Body of pancreas (tissue), 4 donors: Measurements from ENCODE around the gene DCAKD. TPM values are rescaled to one million over a fixed set of nuclear protein-coding genes. Genes with fewer than 3 reads are reported as not detected.

Source experiments
- ATAC-seq: fragments of 150-250 bp; one replicate; pipeline ENCODE4 v1.9.1; 2016
- DNase-seq, 4 donors: peaks; one replicate each; pipeline ENCODE4 v3.0.0-alpha.2; 2019
- H3K27ac ChIP-seq, 4 donors: fragments of 200-600 bp; sonication (generic); 1 replicate in 3 of 4; 2 replicates in 1 of 4; pipeline versions ENCODE4 v1.5.1 to v1.6.1; 2016 to 2019; ENCODE audit warnings: mild to moderate bottlenecking in 1 of 4, mixed read lengths in 1 of 4, moderate library complexity in 1 of 4
- H3K27me3 ChIP-seq, 2 donors: fragments of 200-600 bp; sonication (generic); one replicate each; pipeline ENCODE4 v1.6.0; 2016; ENCODE audit warnings: mild to moderate bottlenecking in 1 of 2
- H3K36me3 ChIP-seq, 2 donors: fragments of 200-600 bp; sonication (generic); replicated peaks in 1 of 2; 2 replicates each; pipeline ENCODE4 v1.5.1; 2016; ENCODE audit warnings: low read depth in 2 of 2; ENCODE audit not compliant: insufficient read depth in 1 of 2
- H3K4me1 ChIP-seq: fragments of 200-600 bp; sonication (generic); one replicate; pipeline ENCODE4 v1.6.0; 2016
- H3K4me3 ChIP-seq, 2 donors: fragments of 200-600 bp; sonication (generic); 1 replicate in 1 of 2; 2 replicates in 1 of 2; pipeline ENCODE4 v1.5.1; 2016 to 2019
- H3K9me3 ChIP-seq, 3 donors: fragments of 200-600 bp; sonication (generic); 1 replicate in 2 of 3; 2 replicates in 1 of 3; pipeline ENCODE4 v1.5.1; 2016
- POLR2A ChIP-seq, 3 donors: fragments of 450-650 bp; IDR thresholded peaks; one replicate each; pipeline ENCODE4 v1.6.1; 2016; ENCODE audit warnings: antibody characterized with exemption in 3 of 3, mild to moderate bottlenecking in 2 of 3
- WGBS, 2 donors: methylation state at CpG; one replicate each; pipeline ENCODE4 v1.1.5; 2017; 5-methylcytosine and 5-hydroxymethylcytosine counted together
- intact Hi-C: fragments of 100-400 bp; cut with DNase I; formaldehyde crosslinking; loops from one replicate; pipeline ENCODE4 v1.15.1; 2023
- total RNA-seq, 2 donors: library from RNA; depleted of rRNA; stranded (reverse); fragments of >200 nt; gene quantifications; one replicate each; pipeline ENCODE4 v1.1.0, GENCODE V29; 2016
- TF ChIP-seq, protein P1 (sequence below), 7 experiments: fragments of 450-650 bp in 4 of 7; fragments of 200-600 bp in 3 of 7; sonication (generic) in 3 of 7; IDR thresholded peaks; one replicate each; pipeline ENCODE4 v1.5.1; 2016 to 2019; ENCODE audit warnings: antibody characterized with exemption in 7 of 7

Gene DCAKD
- total RNA-seq, 2 donors from 2014 or later: 19.8 to 20.8 TPM

DNA sequence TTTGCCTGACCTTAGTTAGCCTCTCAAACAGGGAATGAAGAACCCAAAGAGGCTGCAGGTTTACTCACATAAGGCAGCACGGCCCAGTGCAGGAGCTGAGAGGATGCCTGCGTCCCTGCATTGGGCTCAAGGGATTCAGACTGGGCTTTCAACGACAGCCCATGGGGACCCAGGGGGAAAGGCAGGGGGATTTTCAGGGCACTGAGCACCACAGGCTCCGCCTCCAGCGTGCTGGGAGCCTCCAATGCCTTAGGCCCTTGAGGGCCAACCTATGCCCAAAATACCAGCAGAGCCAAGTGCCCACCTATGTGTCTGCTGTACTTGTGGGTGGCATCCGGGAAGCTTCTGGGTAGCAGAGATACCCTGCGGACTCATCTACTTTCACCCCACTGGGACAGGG, 22.3 kb downstream of the DCAKD start:
- Histone ChIP-seq H3K36me3 (peaks cover 0 to 4% of the 10 kb centered on the region in 2 donors), H3K9me3 (no peaks in the 10 kb centered on the region), H3K4me3 (no peak overlapping the region), H3K27ac (no peak overlapping the region), H3K27me3 (no peaks in the 10 kb centered on the region), H3K4me1 (no peaks in the 10 kb centered on the region)
- ATAC-seq (no peak), DNase-seq (no peak)
- WGBS, 2 donors: 69 to 93% methylated on average over 3 to 7 of the region's 7 CpGs
- intact Hi-C loops: loop anchor here (10.0 kb wide), 1 partner anchor 254 kb away; no protein-coding TSS in a partner anchor
- TF ChIP-seq, protein P1, sequence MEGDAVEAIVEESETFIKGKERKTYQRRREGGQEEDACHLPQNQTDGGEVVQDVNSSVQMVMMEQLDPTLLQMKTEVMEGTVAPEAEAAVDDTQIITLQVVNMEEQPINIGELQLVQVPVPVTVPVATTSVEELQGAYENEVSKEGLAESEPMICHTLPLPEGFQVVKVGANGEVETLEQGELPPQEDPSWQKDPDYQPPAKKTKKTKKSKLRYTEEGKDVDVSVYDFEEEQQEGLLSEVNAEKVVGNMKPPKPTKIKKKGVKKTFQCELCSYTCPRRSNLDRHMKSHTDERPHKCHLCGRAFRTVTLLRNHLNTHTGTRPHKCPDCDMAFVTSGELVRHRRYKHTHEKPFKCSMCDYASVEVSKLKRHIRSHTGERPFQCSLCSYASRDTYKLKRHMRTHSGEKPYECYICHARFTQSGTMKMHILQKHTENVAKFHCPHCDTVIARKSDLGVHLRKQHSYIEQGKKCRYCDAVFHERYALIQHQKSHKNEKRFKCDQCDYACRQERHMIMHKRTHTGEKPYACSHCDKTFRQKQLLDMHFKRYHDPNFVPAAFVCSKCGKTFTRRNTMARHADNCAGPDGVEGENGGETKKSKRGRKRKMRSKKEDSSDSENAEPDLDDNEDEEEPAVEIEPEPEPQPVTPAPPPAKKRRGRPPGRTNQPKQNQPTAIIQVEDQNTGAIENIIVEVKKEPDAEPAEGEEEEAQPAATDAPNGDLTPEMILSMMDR (IDR thresholded peaks at IDR 0.05): no peak
- no peak for TF ChIP-seq POLR2A (IDR thresholded peaks at IDR 0.05)

DNA sequence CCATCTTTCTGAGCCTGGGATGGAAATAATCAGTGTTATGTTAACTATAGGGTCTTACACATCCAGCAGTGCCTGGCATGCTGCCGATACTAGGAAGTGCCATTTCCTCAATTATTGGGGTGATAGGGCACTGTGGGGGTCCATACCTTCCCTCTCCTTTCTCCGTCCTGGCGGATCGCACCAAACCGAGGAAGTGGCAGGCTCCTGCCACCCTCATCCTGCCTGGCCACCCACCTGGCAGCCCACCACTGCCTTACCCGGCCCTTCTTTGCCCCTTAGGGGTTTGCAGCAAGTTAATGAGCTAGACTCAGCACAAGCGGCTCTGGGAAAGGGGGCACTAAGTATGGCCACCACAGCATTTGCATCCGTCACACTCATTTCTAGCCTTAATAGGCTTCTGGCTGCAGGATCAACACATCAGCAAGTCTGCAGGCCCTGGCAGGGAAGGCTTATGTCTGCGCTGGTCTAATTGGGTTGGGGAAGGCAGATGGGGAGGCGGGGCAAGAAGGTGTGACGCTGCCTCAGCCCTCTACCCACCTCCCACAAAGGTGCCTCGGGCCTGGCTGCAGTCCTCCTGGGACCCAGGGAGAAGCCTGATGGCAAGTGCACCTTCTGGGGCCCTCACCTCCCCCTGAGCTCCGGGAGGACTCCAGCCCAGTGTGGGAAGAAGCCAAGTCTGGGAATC, 28.6 kb downstream of the DCAKD start:
- intact Hi-C loops: loop anchor here (10.0 kb wide), 1 partner anchor 248 kb away; no protein-coding TSS in a partner anchor
- DNase-seq: no peak
- WGBS, 2 donors: 75 to 85% methylated on average over 11 to 13 of the region's 13 CpGs
- no peaks in the 10 kb centered on the region for H3K27me3 ChIP-seq
- TF ChIP-seq, protein P1 (IDR thresholded peaks at IDR 0.05): no peak
- no peak for TF ChIP-seq POLR2A (IDR thresholded peaks at IDR 0.05)
- no peak overlapping the region for H3K27ac ChIP-seq
- no peaks in the 10 kb centered on the region for H3K9me3 ChIP-seq
- ATAC-seq: no peak
- H3K36me3 ChIP-seq: no peaks in the 10 kb centered on the region
- H3K4me3 ChIP-seq: no peak overlapping the region
- peaks cover 43% of the 10 kb centered on the region for H3K4me1 ChIP-seq

DNA sequence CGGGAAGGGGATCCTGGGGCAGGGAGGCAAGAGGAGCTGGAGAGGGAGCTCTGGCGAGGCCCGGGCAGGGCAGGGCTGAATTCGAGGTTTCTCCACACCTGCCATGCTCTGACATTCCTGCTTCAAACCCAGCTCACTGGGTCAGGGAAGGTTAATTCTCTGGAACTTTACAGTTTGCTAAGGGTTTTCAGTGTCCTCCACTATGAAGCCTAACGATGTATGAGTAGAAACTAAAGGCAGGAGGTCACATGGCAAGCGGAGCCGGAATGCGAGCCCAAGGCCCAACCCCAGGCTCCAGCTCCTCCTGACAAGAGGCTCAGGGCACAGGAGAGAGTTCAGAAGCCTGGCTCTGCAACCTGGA, 29.2 kb downstream of the DCAKD start:
- H3K4me3 ChIP-seq: no peak overlapping the region
- peaks cover 45% of the 10 kb centered on the region for H3K4me1 ChIP-seq
- H3K36me3 ChIP-seq: no peaks in the 10 kb centered on the region
- H3K27ac ChIP-seq: peak overlapping the region in 3 of 4 donors; percentile 73 to 84 (median 82)
- ATAC-seq: peak; percentile 6
- H3K27me3 ChIP-seq: no peaks in the 10 kb centered on the region
- intact Hi-C loops: loop anchor here (10.0 kb wide), 1 partner anchor 247 kb away; no protein-coding TSS in a partner anchor
- no peak for DNase-seq
- H3K9me3 ChIP-seq: no peaks in the 10 kb centered on the region
- 63 to 72% methylated on average over 6 to 8 of the region's 8 CpGs for WGBS, 2 donors
- TF ChIP-seq POLR2A (IDR thresholded peaks at IDR 0.05): no peak
- TF ChIP-seq, protein P1 (IDR thresholded peaks at IDR 0.05): no peak

DNA sequence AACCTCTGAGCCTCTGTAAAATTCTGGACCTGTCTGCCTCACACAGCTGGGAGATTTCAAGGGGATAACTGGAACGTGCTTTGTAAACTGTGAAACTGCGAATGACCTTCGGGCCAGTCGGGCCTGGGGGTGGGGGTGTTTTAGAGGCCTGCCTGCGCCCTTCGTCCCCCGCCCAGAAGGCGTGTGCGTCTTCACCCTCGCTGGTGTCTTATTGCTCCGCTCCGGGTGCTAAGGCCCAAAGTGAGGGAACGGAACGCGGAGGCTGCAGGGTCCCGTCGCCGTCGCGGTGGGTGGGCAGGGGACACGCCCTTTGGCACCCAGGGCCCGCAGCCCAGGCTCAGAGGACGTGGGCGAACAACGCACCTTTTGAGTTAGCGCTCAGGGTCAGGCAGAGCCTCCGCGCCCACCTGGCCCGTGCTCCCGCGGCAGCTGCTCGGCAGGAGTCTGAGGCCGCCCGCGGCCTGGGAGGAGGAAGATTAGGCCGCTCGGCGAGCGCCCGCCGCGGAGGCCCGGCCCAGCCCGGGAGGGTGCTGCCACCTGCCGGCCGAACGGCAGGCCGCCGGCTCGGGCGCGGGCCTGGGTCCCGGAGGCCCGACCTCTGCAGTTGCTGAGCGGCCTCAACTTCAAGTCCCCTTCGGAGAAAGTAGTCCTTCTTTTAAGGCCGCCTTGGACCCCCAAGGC, 29.7 kb downstream of the DCAKD start:
- H3K27ac ChIP-seq: peak overlapping the region; percentile 20 to 84 (median 78)
- no peaks in the 10 kb centered on the region for H3K36me3 ChIP-seq
- TF ChIP-seq POLR2A (IDR thresholded peaks at IDR 0.05): peak; percentile 47 to 57 (median 54)
- TF ChIP-seq, protein P1 (IDR thresholded peaks at IDR 0.05): peak; percentile 51 to 97 (median 95)
- 0 to 2% methylated on average over 2 to 57 of the region's 57 CpGs for WGBS, 2 donors
- peak; percentile 67 to 75 (median 74) for DNase-seq
- peak; percentile 80 for ATAC-seq
- peaks cover 50% of the 10 kb centered on the region for H3K4me1 ChIP-seq
- no peaks in the 10 kb centered on the region for H3K9me3 ChIP-seq
- H3K4me3 ChIP-seq: no peak overlapping the region
- no peaks in the 10 kb centered on the region for H3K27me3 ChIP-seq
- intact Hi-C loops: loop anchor here (2.0 to 10.0 kb wide), 2 partner anchors 101 to 247 kb away; no protein-coding TSS in a partner anchor
